Ovary (tissue), 9 donors: ENCODE data around the gene RAP2B. TPM values are rescaled to one million over a fixed set of nuclear protein-coding genes. Genes with fewer than 3 reads are reported as not detected.

Experiments
- DNase-seq, 5 donors: peaks; one replicate each; pipeline ENCODE4 v3.0.0-alpha.2; 2019 to 2020
- H3K27ac ChIP-seq, 2 donors: fragments of 200-600 bp; one replicate each; pipeline versions ENCODE4 v1.5.1 to v1.8.0; 2019 to 2022
- H3K27me3 ChIP-seq: fragments of 200-600 bp; one replicate; pipeline ENCODE4 v1.8.0; 2022
- H3K36me3 ChIP-seq: fragments of 200-600 bp; sonication (generic); one replicate; pipeline ENCODE4 v1.5.1; 2019
- H3K4me1 ChIP-seq: one replicate; pipeline ENCODE4 v1.8.1; 2013; ENCODE audit warnings: mild to moderate bottlenecking, moderate library complexity; ENCODE audit not compliant: insufficient read depth
- H3K4me3 ChIP-seq: fragments of 200-600 bp; sonication (generic); one replicate; pipeline ENCODE4 v1.5.1; 2017
- H3K9me3 ChIP-seq, 2 donors: fragments of 200-600 bp in 1 of 2; sonication (generic) in 1 of 2; one replicate each; pipeline versions ENCODE4 v1.5.1 to v1.8.1; 2013 to 2019; ENCODE audit warnings: mild to moderate bottlenecking in 1 of 2, moderate library complexity in 1 of 2
- CTCF ChIP-seq, 3 donors: fragments of 450-650 bp in 2 of 3; fragments of 200-600 bp in 1 of 3; IDR thresholded peaks; one replicate each; pipeline versions ENCODE4 v1.5.1 to v1.8.0; 2016 to 2022; ENCODE audit warnings: antibody characterized with exemption in 3 of 3, mild to moderate bottlenecking in 1 of 3
- EP300 ChIP-seq: sonication (generic); formaldehyde crosslinking; IDR thresholded peaks from one replicate; pipeline ENCODE4 v1.6.1; 2017; ENCODE audit warnings: antibody characterized with exemption
- POLR2A ChIP-seq: fragments of 450-650 bp; IDR thresholded peaks from one replicate; pipeline ENCODE4 v1.6.1; 2017; ENCODE audit warnings: antibody characterized with exemption, mild to moderate bottlenecking, moderate library complexity
- WGBS, 3 donors: extraction: QIAGEN DNeasy Blood & Tissue Kit in 1 of 3; methylation state at CpG; one replicate each; pipeline versions ENCODE4 v1.1.5 to v1.1.7; 2013 to 2017; 5-methylcytosine and 5-hydroxymethylcytosine counted together
- intact Hi-C, 4 donors: fragments of 100-400 bp; cut with DNase I; formaldehyde crosslinking; loops; one replicate each; pipeline versions ENCODE4 v1.11.0 to v1.15.1; 2022 to 2023
- polyA plus RNA-seq, 2 donors: library from polyadenylated mRNA; stranded (reverse); fragments of 200-250 nt in 1 of 2; fragments of 350-450 nt in 1 of 2; fragmentation: Illumina TruSeq in 1 of 2; extraction: RNeasy Lipid Tissue Mini Kit (QIAGEN cat#74804) in 1 of 2; gene quantifications; one replicate each; pipeline ENCODE4 v1.2.3, GENCODE V29; 2013 to 2014
- total RNA-seq, 7 donors: library from RNA; depleted of rRNA in 2 of 7; stranded (reverse); fragments of >200 nt in 2 of 7; fragmentation: NEBNext Ultra II Directional in 3 of 7; extraction: Animal tissue kit (Norgen Biotek cat#: 25700) in 3 of 7; gene quantifications; one replicate each; pipeline versions ENCODE4 v1.1.0 to v1.2.4, GENCODE V29; 2016 to 2023
- donor health status: DM: no; HTN: no; CAD: no; lungs with moderate emphysema.
- donor health status: DM: no; HTN: no; CAD: no.
- donor health status: Bipolar disorder and iron deficiency.
- donor health status: DM: yes; HTN: yes; CAD: no.
- donor health status: DM: no; HTN: no; CAD: no.
- donor health status: DM: yes; HTN: yes; CAD: no.

RAP2B gene
- total and polyA plus RNA-seq, 9 donors, result 5.5 to 14.1 (median 9.5) TPM

DNA sequence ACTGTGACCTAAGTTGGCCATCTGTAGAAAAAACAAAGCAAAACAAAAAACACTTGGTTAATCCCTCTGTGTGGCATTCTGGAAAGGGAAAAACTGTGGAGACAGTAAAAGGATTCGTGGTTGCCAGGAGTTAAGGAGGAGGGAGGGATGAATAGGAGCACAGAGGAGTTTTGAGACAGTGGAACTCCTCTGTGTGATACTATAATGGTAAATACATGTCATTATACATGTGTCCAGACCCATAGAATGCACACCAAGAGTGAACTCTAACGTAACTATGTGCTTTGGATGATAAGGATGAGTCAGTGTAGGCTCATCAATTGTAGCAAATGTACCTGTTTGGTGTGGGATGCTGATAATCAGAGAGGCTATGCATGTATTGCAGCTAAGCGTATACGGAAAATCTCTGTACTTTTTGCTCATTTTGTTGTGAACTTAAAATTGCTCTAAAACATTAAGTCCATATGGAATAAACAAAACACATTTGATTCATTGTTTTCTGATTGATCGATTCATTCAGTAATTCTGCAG, 33.4 kb downstream of the RAP2B start:
- intact Hi-C loops, result no loop called here
- Histone ChIP-seq H3K4me1 (no peaks in the 10 kb centered on the region), H3K9me3 (no peaks in the 10 kb centered on the region), H3K36me3 (no peaks in the 10 kb centered on the region), H3K27me3 (peaks cover 4% of the 10 kb centered on the region), H3K4me3 (no peak overlapping the region), H3K27ac (no peak overlapping the region)
- 75 to 82% (median 77%) methylated on average over 5 of the region's 5 CpGs for WGBS, 3 donors
- no peak for TF ChIP-seq EP300
- TF ChIP-seq CTCF (IDR thresholded peaks at IDR 0.05), result no peak
- no peak for TF ChIP-seq POLR2A
- no peak for DNase-seq

DNA sequence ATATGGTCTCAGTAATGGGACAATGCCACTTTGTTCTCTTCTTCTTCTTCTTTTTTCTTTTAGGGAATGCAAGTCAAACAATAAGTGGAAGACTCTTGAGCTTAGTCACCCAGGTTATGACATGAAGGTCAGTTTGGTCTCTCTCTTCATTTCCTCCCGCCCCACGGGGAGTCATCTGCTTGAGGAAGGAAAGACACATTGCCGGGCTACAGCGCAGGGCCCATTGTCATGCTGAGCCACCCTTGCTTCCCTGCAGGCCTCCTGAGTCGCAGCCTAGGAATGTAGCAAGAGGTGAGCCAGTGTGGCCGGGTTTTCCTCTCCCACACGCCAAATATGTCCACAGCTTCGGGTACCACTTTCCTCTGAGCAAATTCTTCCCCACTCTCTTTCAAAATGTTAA, 47.6 kb downstream of the RAP2B start:
- Histone ChIP-seq H3K9me3 (no peaks in the 10 kb centered on the region), H3K27me3 (no peaks in the 10 kb centered on the region), H3K4me3 (no peak overlapping the region), H3K27ac (no peak overlapping the region), H3K36me3 (no peaks in the 10 kb centered on the region), H3K4me1 (no peaks in the 10 kb centered on the region)
- 71 to 81% (median 80%) methylated on average over 8 of the region's 8 CpGs for WGBS, 3 donors
- intact Hi-C loops, result no loop called here
- DNase-seq, result no peak
- TF ChIP-seq CTCF (IDR thresholded peaks at IDR 0.05), result no peak
- no peak for TF ChIP-seq POLR2A
- TF ChIP-seq EP300, result no peak

- no peak for DNase-seq
- WGBS, 3 donors, result 12 to 20% (median 13%) methylated on average over 3 of the region's 3 CpGs
Measured at GRCh38 chr3:153210146-153210545, 48.1 kb downstream of the RAP2B start.

DNA sequence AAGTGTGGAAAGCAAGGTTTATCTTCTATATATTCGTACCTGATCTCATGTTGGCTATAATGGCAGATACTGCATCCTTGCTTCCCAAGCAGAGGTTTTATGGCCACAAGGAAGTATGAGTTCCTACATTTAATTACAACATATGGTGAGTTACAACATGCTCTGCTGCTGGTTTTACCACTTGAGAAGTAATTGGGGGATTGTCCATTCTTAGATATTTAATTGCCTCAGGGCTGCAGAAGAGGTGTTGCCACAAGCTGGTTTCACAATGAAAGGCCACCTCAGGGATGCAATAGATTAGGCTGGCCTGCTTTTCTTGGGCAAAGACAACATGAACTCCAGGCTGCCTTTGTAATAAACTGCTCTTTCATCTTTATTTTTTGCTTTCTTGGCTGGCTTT, 48.6 kb downstream of the RAP2B start:
- Histone ChIP-seq H3K27ac (no peak overlapping the region), H3K9me3 (no peaks in the 10 kb centered on the region), H3K36me3 (no peaks in the 10 kb centered on the region), H3K27me3 (no peaks in the 10 kb centered on the region), H3K4me1 (no peaks in the 10 kb centered on the region), H3K4me3 (no peak overlapping the region)
- no peak for TF ChIP-seq EP300
- no peak for TF ChIP-seq CTCF (IDR thresholded peaks at IDR 0.05)
- no peak for TF ChIP-seq POLR2A
- intact Hi-C loops, result no loop called here
- 92 to 96% (median 94%) methylated on average over 1 of the region's 1 CpG for WGBS, 3 donors
- DNase-seq, result no peak

More at GRCh38 chr3:153210146-153210545, 48.1 kb downstream of the RAP2B start:
- Histone ChIP-seq H3K27me3 (no peaks in the 10 kb centered on the region), H3K4me3 (no peak overlapping the region), H3K4me1 (no peaks in the 10 kb centered on the region), H3K36me3 (no peaks in the 10 kb centered on the region), H3K27ac (no peak overlapping the region), H3K9me3 (no peaks in the 10 kb centered on the region)
- TF ChIP-seq POLR2A (no peak), CTCF (IDR thresholded peaks at IDR 0.05) (no peak), EP300 (no peak)
- intact Hi-C loops, result no loop called here
